Measurements from ENCODE around the gene TLR6. TPM values are rescaled to one million over a fixed set of nuclear protein-coding genes. Genes with fewer than 3 reads are reported as not detected.
A peak's percentile ranks its signal among the peaks of the same experiment; 100 is the strongest.

The TLR6 gene
- total and polyA plus RNA-seq, 2 experiments from 2014 or later = 0.36 to 0.76 TPM

DNA sequence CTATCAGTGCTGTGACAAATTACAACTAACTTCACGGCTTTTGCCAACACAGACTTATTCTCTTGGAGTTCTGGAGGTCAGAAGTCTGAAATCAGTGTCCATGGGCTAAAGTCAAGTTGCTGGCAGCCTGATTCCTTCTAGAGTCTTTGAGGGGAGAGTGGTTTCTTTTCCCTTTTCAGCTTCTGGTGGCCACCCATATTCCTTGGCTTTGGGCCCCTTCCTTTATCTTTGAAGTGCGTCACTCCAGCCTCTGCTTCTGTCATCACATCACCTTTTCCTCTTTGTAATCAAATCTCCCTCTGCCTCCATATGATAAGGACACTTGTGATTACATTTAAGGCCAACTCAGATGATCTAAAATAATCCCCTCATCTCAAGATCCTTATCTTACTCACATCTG, 20.0 kb upstream of the TLR6 start:
- Histone ChIP-seq H3K9me3 (ENCODE audit: low read depth) (no peaks in the 10 kb centered on the region), H2AFZ (no peak overlapping the region), H3K36me3 (ENCODE audit: low read depth) (peaks cover 42% of the 10 kb centered on the region; the same call in 1 of the 2 replicates), H3K79me2 (ENCODE audit: insufficient read depth) (peaks cover 98% of the 10 kb centered on the region), H4K20me1 (ENCODE audit: insufficient read depth) (peaks cover 36% of the 10 kb centered on the region; the same call in 1 of the 2 replicates), H3K27ac (no peak overlapping the region), H3K9ac (no peak overlapping the region), H3K4me1 (ENCODE audit: insufficient read depth) (peaks cover 30% of the 10 kb centered on the region), H3K4me3 (no peak overlapping the region), H3K4me2 (ENCODE audit: unreplicated experiment) (no peak overlapping the region), H3K9me2 (ENCODE audit: insufficient read depth) (no peaks in the 10 kb centered on the region), H3K27me3 (replicated peaks; ENCODE audit: insufficient read depth) (no peaks in the 10 kb centered on the region), H3F3A (ENCODE audit: insufficient read depth) (peaks cover 23% of the 10 kb centered on the region)
- WGBS, 2 experiments (ENCODE audit: low coverage in 1 of 2, low lambda C conversion rate in 2 of 2, missing lambda C conversion rate in 2 of 2) = 97 to 98% methylated on average over 2 of the region's 2 CpGs
- TF ChIP-seq EZH2phosphoT487 (IDR thresholded peaks at IDR 0.05; ENCODE audit: insufficient read depth, low read depth) = no peak
- TF ChIP-seq EZH2 (IDR thresholded peaks at IDR 0.05; ENCODE audit: insufficient read depth, poor library complexity, severe bottlenecking) = no peak
- in situ Hi-C loops (cut with MboI) = no loop called here
- no peak for DNase-seq

DNA sequence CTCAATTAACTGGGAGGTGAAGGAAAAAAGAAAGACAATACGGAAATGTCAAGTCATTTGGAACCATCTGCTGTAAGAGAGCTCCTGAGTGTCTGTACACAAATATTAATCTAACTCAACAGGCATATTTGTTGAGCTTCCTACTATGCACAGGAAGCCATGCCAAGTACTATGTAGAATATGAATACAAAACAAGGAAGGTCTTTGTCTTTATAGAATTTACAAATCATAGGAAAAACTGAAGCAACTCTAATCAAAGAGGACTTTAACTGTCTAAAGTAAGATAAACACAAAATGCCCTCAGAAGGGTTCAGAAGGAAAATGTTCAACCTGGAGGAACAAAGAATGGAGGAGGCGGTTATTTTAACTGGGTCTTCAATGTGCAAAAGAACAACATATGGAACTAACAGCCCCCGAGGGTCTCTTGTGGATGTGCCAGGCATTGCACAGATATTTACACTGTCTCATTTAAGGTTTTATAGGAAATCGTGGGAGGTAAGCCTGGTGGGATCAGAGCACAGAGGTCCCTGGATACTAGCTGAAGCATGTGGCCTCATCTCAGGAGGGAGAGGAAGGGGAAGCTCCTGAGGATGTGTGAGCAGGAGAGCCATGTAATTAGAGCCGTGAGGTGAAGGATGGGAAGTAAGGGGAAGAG, 16.8 kb upstream of the TLR6 start:
- Histone ChIP-seq H3K9ac (peak overlapping the region; percentile 50), H3K9me3 (ENCODE audit: low read depth) (no peaks in the 10 kb centered on the region), H2AFZ (no peak overlapping the region), H3K4me1 (ENCODE audit: insufficient read depth) (peaks cover 57% of the 10 kb centered on the region), H3K4me3 (peak overlapping the region; percentile 28; the same call in 1 of the 2 replicates), H3K27me3 (replicated peaks; ENCODE audit: insufficient read depth) (no peaks in the 10 kb centered on the region), H3F3A (ENCODE audit: insufficient read depth) (peaks cover 37% of the 10 kb centered on the region), H3K79me2 (ENCODE audit: insufficient read depth) (peaks cover 100% of the 10 kb centered on the region), H3K4me2 (ENCODE audit: unreplicated experiment) (peak overlapping the region; percentile 23), H4K20me1 (ENCODE audit: insufficient read depth) (peaks cover 32% of the 10 kb centered on the region; the same call in 1 of the 2 replicates), H3K9me2 (ENCODE audit: insufficient read depth) (no peaks in the 10 kb centered on the region), H3K36me3 (ENCODE audit: low read depth) (peaks cover 14% of the 10 kb centered on the region; the same call in 1 of the 2 replicates), H3K27ac (peak overlapping the region; percentile 78)
- 63 to 71% methylated on average over 5 of the region's 5 CpGs for WGBS, 2 experiments (ENCODE audit: low coverage in 1 of 2, low lambda C conversion rate in 2 of 2, missing lambda C conversion rate in 2 of 2)
- in situ Hi-C loops (cut with MboI) = no loop called here
- no peak for DNase-seq
- no peak for TF ChIP-seq EZH2phosphoT487 (IDR thresholded peaks at IDR 0.05; ENCODE audit: insufficient read depth, low read depth)
- no peak for TF ChIP-seq EZH2 (IDR thresholded peaks at IDR 0.05; ENCODE audit: insufficient read depth, poor library complexity, severe bottlenecking)

DNA sequence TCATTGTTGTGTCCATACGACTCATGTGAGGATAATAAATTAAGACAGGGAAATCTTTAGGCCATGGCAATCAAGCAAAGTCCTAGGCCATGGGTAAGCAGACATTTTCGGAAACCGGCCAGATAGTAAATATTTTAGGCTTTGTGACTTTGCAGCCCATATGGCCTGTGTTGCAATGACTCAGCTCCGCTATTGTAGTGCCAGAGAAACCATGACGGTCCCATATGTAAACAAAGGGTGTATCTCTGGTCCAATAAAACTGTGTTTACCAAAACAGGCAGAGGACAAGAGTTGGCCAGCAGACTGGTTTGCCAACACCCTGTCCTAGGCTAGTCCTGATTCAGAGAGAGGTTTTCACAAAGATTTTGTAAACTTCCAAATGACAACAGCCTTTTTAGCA, 16.0 kb upstream of the TLR6 start:
- Histone ChIP-seq H3K9me3 (ENCODE audit: low read depth) (no peaks in the 10 kb centered on the region), H2AFZ (no peak overlapping the region), H3K4me2 (ENCODE audit: unreplicated experiment) (peak overlapping the region; percentile 97), H3K36me3 (ENCODE audit: low read depth) (peaks cover 10% of the 10 kb centered on the region; the same call in 1 of the 2 replicates), H3K79me2 (ENCODE audit: insufficient read depth) (peaks cover 99% of the 10 kb centered on the region), H3K9me2 (ENCODE audit: insufficient read depth) (no peaks in the 10 kb centered on the region), H3F3A (ENCODE audit: insufficient read depth) (peaks cover 38% of the 10 kb centered on the region), H3K9ac (peak overlapping the region; percentile 50), H4K20me1 (ENCODE audit: insufficient read depth) (peaks cover 28% of the 10 kb centered on the region; the same call in 1 of the 2 replicates), H3K27me3 (replicated peaks; ENCODE audit: insufficient read depth) (no peaks in the 10 kb centered on the region), H3K4me3 (peak overlapping the region; percentile 28; the same call in 1 of the 2 replicates), H3K4me1 (ENCODE audit: insufficient read depth) (peaks cover 57% of the 10 kb centered on the region), H3K27ac (peak overlapping the region; percentile 78)
- peak; percentile 90 for DNase-seq
- 16 to 19% methylated on average over 5 of the region's 5 CpGs for WGBS, 2 experiments (ENCODE audit: low coverage in 1 of 2, low lambda C conversion rate in 2 of 2, missing lambda C conversion rate in 2 of 2)
- TF ChIP-seq EZH2phosphoT487 (IDR thresholded peaks at IDR 0.05; ENCODE audit: insufficient read depth, low read depth) (no peak), EZH2 (IDR thresholded peaks at IDR 0.05; ENCODE audit: insufficient read depth, poor library complexity, severe bottlenecking) (no peak)
- in situ Hi-C loops (cut with MboI) = no loop called here

DNA sequence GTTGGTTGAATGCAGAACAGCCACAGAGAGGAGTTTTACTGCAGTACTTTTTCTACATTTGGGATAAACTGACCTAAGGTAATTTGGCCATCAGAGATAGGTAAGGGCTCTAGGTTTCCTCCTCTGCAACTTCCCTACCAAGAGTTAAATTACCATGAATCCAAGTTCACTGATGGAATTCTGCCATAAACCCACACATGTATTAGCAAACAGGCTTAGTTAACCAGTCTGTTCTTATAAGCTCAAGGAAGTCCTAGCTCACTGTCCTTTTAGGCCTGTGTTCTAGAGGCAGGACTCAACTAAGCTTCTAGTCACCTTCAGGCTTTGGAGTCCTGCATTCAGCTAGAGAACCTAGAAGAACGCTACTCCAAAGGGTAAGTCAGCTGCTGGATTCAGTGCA, 15.0 kb upstream of the TLR6 start:
- no peaks in the 10 kb centered on the region for H3K9me3 ChIP-seq (ENCODE audit: low read depth)
- WGBS, 2 experiments (ENCODE audit: low coverage in 1 of 2, low lambda C conversion rate in 2 of 2, missing lambda C conversion rate in 2 of 2) = 10 to 11% methylated on average over 1 of the region's 1 CpG
- peaks cover 44% of the 10 kb centered on the region for H3F3A ChIP-seq (ENCODE audit: insufficient read depth)
- no peaks in the 10 kb centered on the region for H3K27me3 ChIP-seq (replicated peaks; ENCODE audit: insufficient read depth)
- H3K4me3 ChIP-seq = no peak overlapping the region
- H3K4me2 ChIP-seq (ENCODE audit: unreplicated experiment) = peak overlapping the region; percentile 97
- H3K9ac ChIP-seq = peak overlapping the region; percentile 12
- peaks cover 10% of the 10 kb centered on the region; the same call in 1 of the 2 replicates for H3K36me3 ChIP-seq (ENCODE audit: low read depth)
- DNase-seq = peak; percentile 57
- in situ Hi-C loops (cut with MboI) = no loop called here
- no peaks in the 10 kb centered on the region for H3K9me2 ChIP-seq (ENCODE audit: insufficient read depth)
- TF ChIP-seq EZH2phosphoT487 (IDR thresholded peaks at IDR 0.05; ENCODE audit: insufficient read depth, low read depth) (no peak), EZH2 (IDR thresholded peaks at IDR 0.05; ENCODE audit: insufficient read depth, poor library complexity, severe bottlenecking) (no peak)
- H4K20me1 ChIP-seq (ENCODE audit: insufficient read depth) = peaks cover 24% of the 10 kb centered on the region; the same call in 1 of the 2 replicates
- peaks cover 89% of the 10 kb centered on the region for H3K79me2 ChIP-seq (ENCODE audit: insufficient read depth)
- H2AFZ ChIP-seq = no peak overlapping the region
- H3K4me1 ChIP-seq (ENCODE audit: insufficient read depth) = peaks cover 63% of the 10 kb centered on the region
- peak overlapping the region; percentile 97 for H3K27ac ChIP-seq

Data from GM23248 (cell line).